Measurements from ENCODE around the gene MTMR11.
"Not testable (repeated sequence)": the region's sequence is repeated elsewhere in the genome, so short reads cannot be mapped to it uniquely, and the experiment has no call there.

Gene MTMR11, protein sequence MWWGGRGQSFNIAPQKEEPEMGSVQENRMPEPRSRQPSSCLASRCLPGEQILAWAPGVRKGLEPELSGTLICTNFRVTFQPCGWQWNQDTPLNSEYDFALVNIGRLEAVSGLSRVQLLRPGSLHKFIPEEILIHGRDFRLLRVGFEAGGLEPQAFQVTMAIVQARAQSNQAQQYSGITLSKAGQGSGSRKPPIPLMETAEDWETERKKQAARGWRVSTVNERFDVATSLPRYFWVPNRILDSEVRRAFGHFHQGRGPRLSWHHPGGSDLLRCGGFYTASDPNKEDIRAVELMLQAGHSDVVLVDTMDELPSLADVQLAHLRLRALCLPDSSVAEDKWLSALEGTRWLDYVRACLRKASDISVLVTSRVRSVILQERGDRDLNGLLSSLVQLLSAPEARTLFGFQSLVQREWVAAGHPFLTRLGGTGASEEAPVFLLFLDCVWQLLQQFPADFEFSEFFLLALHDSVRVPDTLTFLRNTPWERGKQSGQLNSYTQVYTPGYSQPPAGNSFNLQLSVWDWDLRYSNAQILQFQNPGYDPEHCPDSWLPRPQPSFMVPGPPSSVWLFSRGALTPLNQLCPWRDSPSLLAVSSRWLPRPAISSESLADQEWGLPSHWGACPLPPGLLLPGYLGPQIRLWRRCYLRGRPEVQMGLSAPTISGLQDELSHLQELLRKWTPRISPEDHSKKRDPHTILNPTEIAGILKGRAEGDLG

DNA sequence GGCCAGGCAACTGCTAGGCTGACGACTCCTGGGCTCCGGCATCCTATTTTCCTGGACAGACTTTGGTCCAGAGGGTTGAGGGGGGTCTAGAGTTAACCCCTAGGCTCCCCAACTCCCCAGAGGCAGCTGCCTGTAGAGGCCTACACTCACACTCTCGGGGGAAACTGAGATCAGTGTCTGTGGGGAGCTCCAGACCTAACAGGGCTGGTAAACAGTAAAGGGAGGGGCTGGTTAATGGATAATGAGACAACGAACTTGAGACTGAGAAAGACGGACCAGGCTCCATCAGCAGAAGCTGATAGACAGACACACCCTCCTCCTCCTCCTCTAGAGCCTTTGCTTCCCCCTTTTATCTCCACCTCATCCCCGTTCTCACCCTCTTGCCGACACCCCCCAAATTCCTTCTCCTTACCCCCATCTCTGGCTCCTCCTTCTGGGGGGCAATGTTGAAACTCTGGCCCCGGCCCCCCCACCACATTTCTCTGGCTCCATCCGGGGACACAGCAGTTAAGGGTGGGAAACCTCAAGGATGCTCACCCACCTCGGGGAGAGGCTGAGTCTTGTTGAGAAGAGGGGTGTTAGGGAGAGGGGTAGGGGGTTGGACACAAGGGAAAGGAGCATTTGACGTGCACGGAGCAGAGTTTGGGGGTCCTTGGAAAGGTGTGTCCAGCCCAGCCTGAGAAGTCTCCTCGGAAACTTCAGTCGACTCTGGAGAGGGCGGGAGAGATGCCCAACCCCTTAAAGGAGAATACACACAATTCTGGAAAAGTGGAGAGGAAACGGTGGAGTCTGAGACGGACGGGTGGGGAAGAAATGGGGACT is at the start of gene MTMR11:
Gene MTMR11, minus strand, starts transcription at position 710 of the 822 bp plus-strand sequence. Its CDS starts 232 bp downstream, at position 478.
- peak; percentile 61 for DNase-seq (ENCODE audit: low spot score)

DNA sequence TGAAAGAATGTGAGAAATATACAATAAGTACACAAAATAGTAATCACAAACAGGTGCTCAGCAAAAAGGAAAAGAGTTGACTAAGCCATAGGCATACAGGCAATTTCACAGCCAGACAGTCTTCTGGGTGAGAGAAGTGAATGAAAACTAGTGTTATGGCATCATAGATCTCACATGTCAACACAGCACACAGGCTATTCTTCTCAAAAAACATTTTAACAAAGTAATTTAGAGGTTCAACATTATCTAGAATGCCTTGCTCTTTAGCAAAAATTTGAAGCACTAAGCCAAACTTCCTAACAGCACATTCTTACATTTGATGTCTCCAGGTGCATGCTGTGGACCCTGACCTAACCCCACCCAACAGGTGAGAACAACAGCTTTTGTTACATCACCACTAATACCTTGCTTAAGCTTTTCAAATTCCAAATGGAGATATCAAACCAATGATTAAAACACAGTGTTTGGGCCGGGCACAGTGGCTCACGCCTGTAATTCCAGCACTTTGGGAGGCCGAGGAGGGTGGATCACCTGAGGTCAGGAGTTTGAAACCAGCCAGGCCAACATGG is 43.4 kb upstream of the MTMR11 start:
- DNase-seq (ENCODE audit: low spot score): no peak

DNA sequence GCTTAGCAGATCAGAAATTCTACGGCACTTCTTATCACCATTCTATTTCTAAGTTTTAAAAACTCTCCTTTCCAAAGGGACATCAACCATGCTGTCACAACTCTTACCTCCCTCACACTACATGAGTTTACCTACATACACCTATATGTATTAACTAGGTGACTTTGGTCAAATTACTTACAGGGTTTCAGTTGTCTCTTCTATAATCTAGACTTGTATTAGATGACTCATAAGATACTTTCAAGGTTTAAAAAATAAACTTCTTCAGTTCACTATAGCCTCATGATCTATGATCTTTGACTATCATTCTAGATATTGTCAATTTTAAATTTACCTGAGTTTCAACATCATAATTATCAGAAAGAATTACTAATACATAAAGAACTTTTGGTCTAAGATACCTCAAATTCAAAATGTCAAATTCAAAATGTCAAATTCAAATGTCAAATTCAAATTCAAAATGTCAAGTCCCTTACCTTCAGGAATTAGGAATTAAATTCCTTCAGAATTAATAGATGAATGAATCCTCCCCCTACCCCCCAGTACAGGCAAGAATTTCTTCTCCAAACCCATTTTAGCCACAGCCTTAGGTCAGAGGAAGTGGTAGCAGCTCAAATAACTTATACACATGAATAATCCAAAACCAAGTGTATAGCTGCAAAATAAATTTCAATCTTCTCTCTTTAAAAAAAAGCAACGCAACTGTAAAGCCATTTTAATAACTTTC is 42.7 kb upstream of the MTMR11 start:
- DNase-seq (ENCODE audit: low spot score): no peak

DNA sequence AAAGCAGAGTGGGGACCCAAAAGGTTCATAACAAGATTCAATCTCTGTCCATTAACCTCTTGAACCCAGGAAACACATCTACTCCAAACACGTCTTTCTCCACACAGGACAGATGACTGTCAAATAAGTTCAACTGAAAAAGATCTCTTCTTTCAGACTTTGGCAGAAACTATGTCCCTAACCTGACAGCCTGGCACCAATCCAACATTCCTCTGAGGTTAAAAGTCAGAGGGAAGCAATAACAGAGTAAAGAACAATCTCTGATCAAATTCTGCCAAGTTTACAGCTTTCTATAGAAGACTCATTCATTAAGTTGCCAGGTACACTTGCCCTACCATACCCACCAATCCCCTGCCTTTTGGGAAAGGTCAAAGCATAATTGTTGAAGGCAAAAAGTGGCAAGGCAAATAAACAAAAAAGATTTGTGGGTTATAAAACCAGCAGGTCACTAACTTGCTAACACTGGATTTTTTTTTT is 41.9 kb upstream of the MTMR11 start:
- no peak for DNase-seq (ENCODE audit: low spot score)

DNA sequence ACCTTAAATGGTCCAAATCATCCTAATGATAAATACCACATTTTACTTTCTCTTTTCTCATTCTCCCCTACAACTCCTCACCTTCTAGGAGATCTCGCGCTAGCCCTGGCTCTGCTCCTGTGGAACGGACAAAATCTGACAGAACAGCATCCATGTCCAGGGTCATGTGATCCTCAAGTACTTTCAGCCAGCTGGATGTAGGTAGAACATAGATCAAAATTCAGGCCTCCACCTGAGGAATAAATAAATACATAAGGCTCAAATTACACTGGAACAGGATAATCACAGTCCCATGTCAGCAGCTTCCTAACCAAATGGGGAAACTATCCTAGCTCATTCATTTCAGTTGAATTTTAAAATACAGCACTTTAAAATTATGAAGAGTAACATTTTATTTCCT is 40.7 kb upstream of the MTMR11 start:
- DNase-seq (ENCODE audit: low spot score): no peak

DNA sequence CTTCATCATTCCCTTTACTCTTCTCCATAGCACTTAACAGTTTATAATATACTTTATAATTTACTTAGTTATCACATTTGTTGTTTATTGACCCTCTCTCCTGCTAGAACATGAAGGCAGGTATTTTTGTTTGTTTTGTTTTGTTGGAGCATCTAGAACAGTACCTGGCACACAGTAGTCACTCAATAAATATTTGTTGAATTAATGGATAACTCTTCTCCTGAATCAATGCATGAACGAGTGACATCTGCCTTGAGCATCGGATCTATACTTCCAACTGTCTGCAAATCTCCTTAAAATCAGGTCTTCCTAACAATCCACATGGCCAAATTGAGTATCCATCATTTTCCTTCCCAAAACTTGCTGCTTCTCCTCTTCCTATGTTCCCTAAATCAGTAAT is 35.9 kb upstream of the MTMR11 start:
- DNase-seq (ENCODE audit: low spot score): no peak

DNA sequence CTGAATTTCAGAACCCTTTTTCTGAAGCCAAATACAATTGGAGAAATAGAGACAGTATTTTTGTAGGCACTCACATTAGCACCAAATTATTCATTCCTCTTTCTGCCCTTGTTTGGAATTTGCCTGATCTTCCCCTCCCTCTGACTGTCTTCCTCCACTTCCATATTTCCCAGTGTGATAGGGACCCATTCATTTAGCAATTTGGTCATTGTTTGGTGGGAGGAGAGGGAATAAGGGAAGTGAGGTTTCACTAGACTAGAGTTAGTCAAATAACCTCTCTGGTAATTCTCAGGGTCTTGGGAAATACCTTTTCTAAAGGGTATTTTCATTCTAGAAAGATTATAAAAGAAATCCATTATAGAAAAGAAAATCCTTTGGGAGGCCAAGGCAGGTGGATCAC is 31.0 kb upstream of the MTMR11 start:
- DNase-seq (ENCODE audit: low spot score): no peak

DNA sequence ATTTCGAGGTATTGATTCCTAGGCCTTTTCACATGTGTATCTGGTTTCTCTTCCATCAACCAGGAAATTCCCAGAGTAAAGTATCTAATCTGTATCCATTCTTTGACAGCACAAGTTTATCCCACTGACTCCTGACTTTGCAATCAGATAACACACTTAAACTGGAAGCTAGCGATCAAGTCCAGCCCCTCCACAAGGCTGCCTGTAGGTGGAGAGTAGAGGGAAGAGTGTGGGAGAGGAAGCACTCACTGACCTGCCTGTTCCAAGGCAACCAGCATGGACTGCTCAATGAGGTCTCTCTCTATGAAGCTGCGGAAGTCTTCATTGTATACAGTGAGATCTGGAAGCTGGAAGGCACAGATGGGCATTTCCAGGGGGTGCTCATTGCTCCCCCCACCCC is 30.4 kb upstream of the MTMR11 start:
- DNase-seq (ENCODE audit: low spot score): no peak

DNA sequence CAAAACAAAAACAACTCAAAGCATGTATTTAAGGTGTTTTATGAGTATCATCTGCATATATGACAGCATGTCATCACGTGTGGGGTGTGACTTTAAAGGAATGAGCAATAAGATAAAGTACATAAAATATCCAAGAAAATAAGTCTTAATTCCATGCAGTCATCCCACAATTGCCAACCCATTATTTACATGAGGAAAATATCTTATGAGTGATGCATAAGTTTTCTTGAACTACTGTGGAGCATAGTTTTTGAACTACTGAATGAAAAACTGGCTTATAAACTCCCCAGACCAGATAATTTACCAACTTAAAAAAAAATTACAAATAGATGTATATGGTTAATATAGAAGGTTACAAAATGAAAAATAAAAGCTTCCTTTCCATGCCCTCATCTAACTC is 29.7 kb upstream of the MTMR11 start:
- DNase-seq (ENCODE audit: low spot score): no peak

DNA sequence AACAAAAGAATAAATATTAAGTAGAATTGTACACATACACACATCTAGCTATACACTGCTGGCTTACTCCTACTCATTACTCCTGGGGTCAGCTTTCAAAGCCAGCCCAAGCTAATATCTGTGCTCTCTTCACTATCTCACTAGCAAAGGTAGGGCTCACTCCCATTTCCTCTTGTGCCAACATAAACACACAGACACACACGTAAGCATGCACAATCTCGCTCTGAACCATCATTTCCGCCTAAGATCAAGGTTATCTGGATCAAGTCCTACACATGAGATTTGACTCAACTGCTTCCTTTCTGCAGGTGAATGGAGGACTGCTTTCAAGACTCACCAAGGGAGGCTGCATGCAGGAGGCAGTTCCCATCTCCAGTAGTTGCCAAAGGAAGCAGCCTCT is 28.8 kb upstream of the MTMR11 start:
- no peak for DNase-seq (ENCODE audit: low spot score)

DNA sequence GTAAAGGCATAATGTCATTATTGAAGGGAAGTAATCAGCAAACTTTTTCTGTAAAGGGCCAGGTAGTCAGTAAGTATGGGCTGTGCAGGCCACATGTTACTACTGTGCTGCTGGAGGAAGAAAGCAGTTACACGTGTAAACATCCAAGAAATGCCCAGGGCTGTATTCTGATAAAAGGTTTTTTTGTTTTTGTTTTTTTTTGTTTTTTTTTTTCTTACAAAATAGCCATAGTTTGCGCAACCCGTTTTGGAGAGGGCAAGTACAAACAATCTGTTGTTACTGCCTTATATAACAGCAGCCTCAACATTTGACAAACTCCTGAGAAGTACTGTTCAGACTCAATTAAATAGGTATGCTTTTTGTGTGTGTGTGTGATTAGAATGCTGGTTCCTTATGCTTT is 26.7 kb upstream of the MTMR11 start:
- no peak for DNase-seq (ENCODE audit: low spot score)

DNA sequence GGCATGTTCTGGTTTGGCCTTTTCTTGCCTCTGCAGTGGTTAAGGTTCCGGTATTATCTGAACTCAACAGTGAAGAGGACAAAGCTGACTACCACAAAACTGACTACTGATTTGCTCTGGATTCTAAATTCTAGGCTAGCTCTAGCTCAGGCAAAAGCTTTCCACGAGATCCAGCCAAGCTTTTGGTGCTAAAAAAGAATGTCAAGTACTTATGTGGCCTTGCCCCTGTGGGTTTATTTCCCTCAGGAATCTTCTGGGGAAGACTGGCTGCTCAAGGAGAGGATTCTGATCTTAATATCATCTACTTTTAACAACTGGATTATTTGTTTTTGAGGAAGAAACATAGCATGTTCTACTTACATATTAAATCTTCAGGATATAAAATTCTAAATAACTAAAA is 26.1 kb upstream of the MTMR11 start:
- no peak for DNase-seq (ENCODE audit: low spot score)

DNA sequence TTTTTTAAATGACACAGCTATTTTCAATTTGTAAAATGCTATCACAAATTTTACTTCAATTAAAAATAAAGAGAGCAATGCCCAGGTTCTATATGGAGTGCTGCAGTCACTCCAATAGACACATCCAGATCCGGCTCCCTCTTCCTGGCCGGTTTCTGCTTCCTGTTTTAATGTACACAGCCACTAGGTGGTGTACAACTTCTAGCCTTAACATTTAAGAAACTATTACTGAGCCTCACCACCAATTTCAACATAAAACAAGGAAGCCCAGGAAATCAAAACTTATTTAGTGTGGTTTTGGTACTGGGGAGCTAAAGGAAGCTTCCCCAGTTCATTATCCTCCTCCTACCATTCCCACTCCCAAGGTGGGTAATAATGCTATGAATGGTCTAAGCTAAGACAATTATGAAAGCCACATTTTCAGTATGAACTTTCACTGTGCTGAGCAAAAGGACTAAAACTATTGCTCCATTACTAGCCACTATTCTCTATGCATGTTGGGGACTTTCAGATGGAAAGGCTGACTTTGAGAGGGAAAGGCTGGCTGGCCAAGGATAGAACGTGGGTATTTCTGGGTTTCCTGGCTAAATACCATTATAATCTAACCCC is 25.5 kb upstream of the MTMR11 start:
- peak; percentile 61 for DNase-seq (ENCODE audit: low spot score)

DNA sequence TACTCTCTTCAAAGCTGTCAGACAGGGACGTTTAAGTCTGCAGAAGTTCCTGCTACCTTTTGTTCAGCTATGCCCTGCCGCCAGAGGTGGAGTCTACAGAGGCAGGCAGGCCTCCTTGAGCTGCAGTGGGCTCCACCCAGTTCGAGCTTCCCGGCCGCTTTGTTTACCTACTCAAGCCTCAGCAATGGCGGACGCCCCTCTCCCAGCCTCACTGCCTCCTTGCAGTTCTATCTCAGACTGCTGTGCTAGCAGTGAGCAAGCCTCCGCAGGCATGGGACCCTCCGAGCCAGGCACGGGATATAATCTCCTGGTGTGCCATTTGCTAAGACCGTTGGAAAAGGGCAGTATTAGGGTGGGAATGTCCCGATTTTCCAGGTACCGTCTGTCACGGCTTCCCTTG is 20.9 kb upstream of the MTMR11 start:
- not testable (repeated sequence) for DNase-seq (ENCODE audit: low spot score)

DNA sequence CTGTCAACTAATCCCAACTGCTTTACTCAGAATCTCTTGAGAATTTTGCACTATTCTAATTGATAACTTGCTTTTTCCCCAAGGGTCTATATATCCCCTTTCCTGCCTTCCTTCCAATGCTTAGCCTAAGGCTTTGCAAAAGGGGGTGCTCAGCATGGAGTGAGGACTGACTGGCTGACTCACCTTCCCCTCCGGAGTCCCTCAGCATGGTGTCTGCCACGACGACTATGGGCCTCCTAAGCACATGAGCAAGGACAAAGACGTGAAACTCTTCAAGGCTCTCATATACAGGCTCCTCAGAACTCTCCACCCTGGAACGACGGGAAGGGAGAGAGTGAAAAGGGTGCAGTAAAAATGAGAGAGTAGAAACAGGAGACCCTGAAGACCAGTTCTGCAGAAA is 13.2 kb upstream of the MTMR11 start:
- no peak for DNase-seq (ENCODE audit: low spot score)

DNA sequence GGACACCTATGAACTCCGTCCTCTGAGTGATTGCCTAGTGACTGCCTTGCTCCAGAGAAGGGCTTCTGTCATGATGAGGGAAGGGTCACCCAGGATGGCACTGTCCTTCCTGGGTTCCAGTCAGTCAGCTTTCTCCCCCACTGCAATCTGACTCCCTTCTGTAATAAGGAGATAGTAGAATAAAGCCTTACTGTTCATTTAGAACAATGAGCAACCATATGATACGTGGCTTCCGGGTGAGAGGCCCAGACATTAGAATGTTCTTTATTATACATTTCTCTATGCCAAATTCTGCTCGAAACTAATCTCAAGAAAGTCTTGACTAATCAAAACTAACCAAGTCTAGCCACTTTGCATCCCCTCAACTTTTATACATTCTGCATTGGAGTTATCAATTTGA is 8.5 kb upstream of the MTMR11 start:
- DNase-seq (ENCODE audit: low spot score): no peak

DNA sequence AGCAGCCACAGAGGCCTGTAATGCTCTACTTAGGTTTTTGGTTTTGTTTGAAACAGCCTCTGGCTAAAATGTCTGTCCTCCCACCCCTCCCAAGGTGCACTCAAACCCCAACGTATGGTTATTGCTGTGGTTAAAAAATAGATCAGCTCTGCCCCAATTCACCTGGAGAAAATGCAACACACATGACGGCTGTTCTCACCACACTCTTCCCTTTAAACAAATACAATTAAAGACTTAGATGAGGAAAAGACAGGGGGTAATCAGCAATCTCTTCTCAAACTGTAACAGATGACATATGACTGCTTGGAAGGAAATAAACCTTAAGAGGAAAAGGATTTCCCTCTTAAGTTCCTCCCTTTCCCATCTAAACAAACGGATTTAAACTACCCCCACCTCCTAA is 6.2 kb upstream of the MTMR11 start:
- DNase-seq (ENCODE audit: low spot score): no peak

DNA sequence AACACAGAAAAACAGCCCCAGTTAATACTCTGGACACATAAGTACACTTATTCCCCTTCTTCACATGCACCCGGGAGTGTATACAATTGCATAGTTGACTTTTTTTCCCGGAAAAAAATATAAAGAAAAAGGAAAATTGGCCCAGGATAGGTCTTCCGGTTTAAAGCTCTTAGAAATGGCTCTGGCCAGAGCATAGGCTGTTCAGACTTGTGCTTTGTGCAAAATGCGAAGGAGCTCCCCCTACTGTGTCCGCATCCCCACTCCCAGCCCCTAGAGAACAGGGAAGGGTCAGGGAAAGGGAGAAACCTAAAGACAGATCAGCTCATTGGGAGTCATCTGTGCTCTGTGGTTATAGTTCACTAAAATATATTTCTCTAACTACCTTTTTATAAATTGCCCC is 5.5 kb upstream of the MTMR11 start:
- DNase-seq (ENCODE audit: low spot score): peak; percentile 23

DNA sequence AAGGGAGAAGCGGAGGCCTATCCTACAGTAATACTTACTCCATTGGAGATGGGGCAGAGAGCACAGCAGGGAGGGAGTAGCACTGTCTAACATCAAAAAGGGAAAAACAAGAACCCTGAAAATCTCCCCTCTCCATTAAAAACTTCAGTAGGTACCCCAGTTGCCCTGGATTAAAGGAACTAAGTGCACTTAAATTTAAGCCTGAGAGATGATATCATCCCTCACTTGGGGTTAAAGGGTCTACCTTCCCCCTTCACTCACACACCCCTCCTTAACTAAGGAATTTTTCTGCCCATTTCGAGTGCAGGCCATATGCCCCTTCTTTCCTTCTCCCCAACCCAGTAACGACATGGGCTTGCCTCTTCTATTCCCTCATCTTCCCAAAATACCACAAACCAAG is 3.7 kb upstream of the MTMR11 start:
- no peak for DNase-seq (ENCODE audit: low spot score)

DNA sequence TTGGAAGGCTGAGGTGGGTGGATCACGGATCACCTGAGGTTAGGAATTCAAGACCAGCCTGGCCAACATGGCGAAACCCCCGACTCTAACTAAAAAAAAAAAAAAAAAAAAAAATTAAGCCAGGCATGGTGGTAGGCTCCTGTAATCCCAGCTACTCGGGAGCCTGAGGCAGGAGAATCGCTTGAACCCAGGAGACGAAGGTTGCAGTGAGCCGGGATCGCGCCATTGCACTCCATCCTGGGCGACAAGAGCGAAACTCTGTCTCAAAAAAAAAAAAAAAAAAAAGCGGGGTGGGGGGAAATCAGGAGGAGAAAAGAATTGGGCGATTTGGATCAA is 2.0 kb upstream of the MTMR11 start:
- DNase-seq (ENCODE audit: low spot score): not testable (repeated sequence)

DNA sequence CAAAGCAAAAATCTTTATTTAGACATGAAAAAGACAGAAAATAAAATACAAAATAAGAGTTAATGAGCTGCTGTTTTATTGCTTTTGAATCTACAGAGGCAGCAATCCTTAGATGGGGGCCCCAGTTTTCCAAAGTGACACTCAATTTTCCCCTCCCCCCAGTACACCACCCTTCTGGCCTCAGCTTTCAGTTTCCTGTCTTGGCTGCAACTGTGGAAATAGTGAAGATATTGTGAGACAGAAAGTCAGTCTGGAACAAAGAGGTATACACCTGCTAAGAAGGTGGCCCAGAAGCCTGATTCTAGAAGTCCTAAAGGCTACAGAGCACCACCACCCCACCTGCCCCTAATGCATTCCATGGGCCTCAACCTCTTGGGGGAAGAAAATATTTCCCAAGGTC is 1.1 kb upstream of the MTMR11 start:
- DNase-seq (ENCODE audit: low spot score): no peak
